Measurements from ENCODE around the gene SERPINB1.

The SERPINB1 gene

GRCh38 chr6:2852514-2852855, 10.8 kb upstream of the SERPINB1 start:
- DNase-seq (ENCODE audit: low read depth), result no peak
- H3K4me3 ChIP-seq (ENCODE audit: low read depth, low read length), result no peak overlapping the region

- DNase-seq (ENCODE audit: low read depth), result no peak
- no peak overlapping the region for H3K4me3 ChIP-seq (ENCODE audit: low read depth, low read length)
Observed at GRCh38 chr6:2851727-2852513, 10.3 kb upstream of the SERPINB1 start.

- no peak for DNase-seq (ENCODE audit: low read depth)
- H3K4me3 ChIP-seq (ENCODE audit: low read depth, low read length), result no peak overlapping the region
Observed at GRCh38 chr6:2850538-2851113, 9.0 kb upstream of the SERPINB1 start.

- no peak overlapping the region for H3K4me3 ChIP-seq (ENCODE audit: low read depth, low read length)
- DNase-seq (ENCODE audit: low read depth), result no peak
Observed at GRCh38 chr6:2848851-2849250, 7.2 kb upstream of the SERPINB1 start.

GRCh38 chr6:2845880-2846208, 4.2 kb upstream of the SERPINB1 start:
- no peak for DNase-seq (ENCODE audit: low read depth)
- no peak overlapping the region for H3K4me3 ChIP-seq (ENCODE audit: low read depth, low read length)

- no peak overlapping the region for H3K4me3 ChIP-seq (ENCODE audit: low read depth, low read length)
- DNase-seq (ENCODE audit: low read depth), result no peak
Observed at GRCh38 chr6:2844008-2844407, 2.3 kb upstream of the SERPINB1 start.

- DNase-seq (ENCODE audit: low read depth), result no peak
- H3K4me3 ChIP-seq (ENCODE audit: low read depth, low read length), result no peak overlapping the region
Observed at GRCh38 chr6:2843138-2843740, 1.6 kb upstream of the SERPINB1 start.

- H3K4me3 ChIP-seq (ENCODE audit: low read depth, low read length), result no peak overlapping the region
- no peak for DNase-seq (ENCODE audit: low read depth)
Observed at GRCh38 chr6:2842139-2842552, 483 bp upstream of the SERPINB1 start.

- no peak for DNase-seq (ENCODE audit: low read depth)
- H3K4me3 ChIP-seq (ENCODE audit: low read depth, low read length), result peak overlapping the region; percentile 34
Observed at GRCh38 chr6:2840749-2841061, 958 bp downstream of the SERPINB1 start.

GRCh38 chr6:2839982-2840748, 1.5 kb downstream of the SERPINB1 start:
- no peak overlapping the region for H3K4me3 ChIP-seq (ENCODE audit: low read depth, low read length)
- no peak for DNase-seq (ENCODE audit: low read depth)

GRCh38 chr6:2839195-2839981, 2.3 kb downstream of the SERPINB1 start:
- DNase-seq (ENCODE audit: low read depth), result peak; percentile 47
- no peak overlapping the region for H3K4me3 ChIP-seq (ENCODE audit: low read depth, low read length)

- no peak overlapping the region for H3K4me3 ChIP-seq (ENCODE audit: low read depth, low read length)
- no peak for DNase-seq (ENCODE audit: low read depth)
Observed at GRCh38 chr6:2838251-2838650, 3.4 kb downstream of the SERPINB1 start.

GRCh38 chr6:2834262-2834661, 7.4 kb downstream of the SERPINB1 start:
- H3K4me3 ChIP-seq (ENCODE audit: low read depth, low read length), result no peak overlapping the region
- no peak for DNase-seq (ENCODE audit: low read depth)

- H3K4me3 ChIP-seq (ENCODE audit: low read depth, low read length), result no peak overlapping the region
- no peak for DNase-seq (ENCODE audit: low read depth)
Observed at GRCh38 chr6:2831392-2831791, 10.3 kb downstream of the SERPINB1 start.

- H3K4me3 ChIP-seq (ENCODE audit: low read depth, low read length), result no peak overlapping the region
- DNase-seq (ENCODE audit: low read depth), result no peak
Observed at GRCh38 chr6:2830183-2830582, 11.5 kb downstream of the SERPINB1 start.

GRCh38 chr6:2829253-2829652, 12.4 kb downstream of the SERPINB1 start:
- no peak for DNase-seq (ENCODE audit: low read depth)
- H3K4me3 ChIP-seq (ENCODE audit: low read depth, low read length), result no peak overlapping the region

GRCh38 chr6:2828629-2829028, 13.0 kb downstream of the SERPINB1 start:
- no peak overlapping the region for H3K4me3 ChIP-seq (ENCODE audit: low read depth, low read length)

GRCh38 chr6:2827142-2827541, 14.5 kb downstream of the SERPINB1 start:
- no peak overlapping the region for H3K4me3 ChIP-seq (ENCODE audit: low read depth, low read length)
- DNase-seq (ENCODE audit: low read depth), result no peak

More at GRCh38 chr6:2828629-2829028, 13.0 kb downstream of the SERPINB1 start:
- DNase-seq (ENCODE audit: low read depth), result no peak

- H3K4me3 ChIP-seq (ENCODE audit: low read depth, low read length), result no peak overlapping the region
- DNase-seq (ENCODE audit: low read depth), result no peak
Observed at GRCh38 chr6:2826131-2826530, 15.5 kb downstream of the SERPINB1 start.
